Ascending aorta (tissue), 2 donors: ENCODE measurements around the gene MVB12B. TPM values are rescaled to one million over a fixed set of nuclear protein-coding genes. Genes with fewer than 3 reads are reported as not detected.

ENCODE experiments used
- DNase-seq, 2 donors: peaks; one replicate each; pipeline ENCODE4 v3.0.0-alpha.2; 2019; ENCODE audit warnings: low spot score in 2 of 2
- H3K27ac ChIP-seq, 2 donors: fragments of 200-600 bp; sonication (generic); one replicate each; pipeline ENCODE4 v1.5.1; 2016 to 2017; ENCODE audit warnings: mild to moderate bottlenecking in 1 of 2
- H3K27me3 ChIP-seq: fragments of 200-600 bp; sonication (generic); one replicate; pipeline ENCODE4 v1.5.1; 2017
- H3K36me3 ChIP-seq, 2 donors: fragments of 200-600 bp; sonication (generic); one replicate each; pipeline ENCODE4 v1.5.1; 2016
- H3K4me1 ChIP-seq, 2 donors: fragments of 200-600 bp; sonication (generic); one replicate each; pipeline ENCODE4 v1.5.1; 2016 to 2017; ENCODE audit warnings: mild to moderate bottlenecking in 1 of 2
- H3K4me3 ChIP-seq, 2 donors: fragments of 200-600 bp; sonication (generic); one replicate each; pipeline ENCODE4 v1.5.1; 2016 to 2017; ENCODE audit warnings: mild to moderate bottlenecking in 1 of 2
- H3K9me3 ChIP-seq, 2 donors: fragments of 200-600 bp; sonication (generic); one replicate each; pipeline ENCODE4 v1.5.1; 2016
- CTCF ChIP-seq, 3 experiments: fragments of 200-600 bp in 2 of 3; fragments of 450-650 bp in 1 of 3; sonication (generic) in 2 of 3; IDR thresholded peaks; one replicate each; pipeline ENCODE4 v1.5.1; 2016 to 2019; ENCODE audit warnings: antibody characterized with exemption in 3 of 3, mild to moderate bottlenecking in 1 of 3, moderate library complexity in 1 of 3
- intact Hi-C: fragments of 100-400 bp; cut with DNase I; formaldehyde crosslinking; loops from one replicate; pipeline ENCODE4 v1.15.1; 2023
- total RNA-seq: library from RNA; depleted of rRNA; stranded (reverse); fragments of >200 nt; gene quantifications from one replicate; pipeline ENCODE4 v1.1.0, GENCODE V29; 2016

The MVB12B gene
- total RNA-seq, 1 donor from 2014 or later = 9.4 TPM

GRCh38 chr9:126527109-126527825 lies 200.6 kb downstream of the MVB12B start:
- intact Hi-C loops = no loop called here
- H3K4me3 ChIP-seq = no peak overlapping the region
- H3K36me3 ChIP-seq = no peaks in the 10 kb centered on the region
- H3K9me3 ChIP-seq = no peaks in the 10 kb centered on the region
- H3K27me3 ChIP-seq = no peaks in the 10 kb centered on the region
- no peak for DNase-seq
- H3K27ac ChIP-seq = no peak overlapping the region
- H3K4me1 ChIP-seq = no peaks in the 10 kb centered on the region
- TF ChIP-seq CTCF (IDR thresholded peaks at IDR 0.05) = no peak

DNA sequence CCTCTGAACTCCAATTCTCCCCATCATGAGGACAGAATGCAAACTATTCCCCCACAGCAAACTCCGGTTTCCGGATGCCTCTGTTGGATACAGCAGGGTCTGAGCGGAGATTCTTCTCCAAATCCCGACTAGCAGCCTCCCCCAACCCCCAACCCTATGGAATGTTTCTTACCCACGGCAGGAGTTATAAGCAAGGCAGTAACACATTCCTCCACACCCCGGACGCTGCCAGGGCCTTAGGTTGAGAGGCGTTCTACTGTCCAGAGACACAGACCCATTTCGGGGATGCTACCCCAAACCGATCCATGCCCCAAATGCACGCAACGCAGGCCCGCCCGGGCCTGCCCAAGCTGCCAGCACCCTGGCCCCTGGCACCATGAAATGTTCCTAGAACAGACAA lies 201.5 kb downstream of the MVB12B start:
- no peak overlapping the region for H3K27ac ChIP-seq
- DNase-seq = no peak
- intact Hi-C loops = no loop called here
- no peaks in the 10 kb centered on the region for H3K4me1 ChIP-seq
- H3K36me3 ChIP-seq = no peaks in the 10 kb centered on the region
- H3K9me3 ChIP-seq = no peaks in the 10 kb centered on the region
- TF ChIP-seq CTCF (IDR thresholded peaks at IDR 0.05) = no peak
- no peak overlapping the region for H3K4me3 ChIP-seq
- no peaks in the 10 kb centered on the region for H3K27me3 ChIP-seq

- Histone ChIP-seq H3K4me1 (no peaks in the 10 kb centered on the region), H3K36me3 (no peaks in the 10 kb centered on the region), H3K27ac (no peak overlapping the region), H3K9me3 (no peaks in the 10 kb centered on the region), H3K27me3 (no peaks in the 10 kb centered on the region), H3K4me3 (no peak overlapping the region)
- TF ChIP-seq CTCF (IDR thresholded peaks at IDR 0.05) = no peak
- no peak for DNase-seq
- intact Hi-C loops = no loop called here
Measured at GRCh38 chr9:126528915-126529314, 202.3 kb downstream of the MVB12B start.

GRCh38 chr9:126531035-126531571 lies 204.5 kb downstream of the MVB12B start:
- no peaks in the 10 kb centered on the region for H3K9me3 ChIP-seq
- no peak for DNase-seq
- no peaks in the 10 kb centered on the region for H3K27me3 ChIP-seq

GRCh38 chr9:126531591-126531990 lies 205.0 kb downstream of the MVB12B start:
- no peak overlapping the region for H3K4me3 ChIP-seq
- H3K27me3 ChIP-seq = no peaks in the 10 kb centered on the region
- no peak for TF ChIP-seq CTCF (IDR thresholded peaks at IDR 0.05)
- no peaks in the 10 kb centered on the region for H3K4me1 ChIP-seq
- intact Hi-C loops = no loop called here
- DNase-seq = no peak
- H3K9me3 ChIP-seq = no peaks in the 10 kb centered on the region
- no peak overlapping the region for H3K27ac ChIP-seq
- no peaks in the 10 kb centered on the region for H3K36me3 ChIP-seq

More at GRCh38 chr9:126531035-126531571, 204.5 kb downstream of the MVB12B start:
- TF ChIP-seq CTCF (IDR thresholded peaks at IDR 0.05) = no peak
- H3K4me1 ChIP-seq = no peaks in the 10 kb centered on the region
- intact Hi-C loops = no loop called here
- no peaks in the 10 kb centered on the region for H3K36me3 ChIP-seq
- no peak overlapping the region for H3K4me3 ChIP-seq
- no peak overlapping the region for H3K27ac ChIP-seq
